CD4-positive, alpha-beta T cell treated with Interleukin-4 for 1 hour (primary cell): ENCODE data around the gene PTBP2.
A peak's percentile ranks its signal among the peaks of the same experiment; 100 is the strongest.

ENCODE experiments used
- DNase-seq, 2 donors: peaks; one replicate each; pipeline ENCODE4 v3.0.0-alpha.2; 2020 to 2022

Gene PTBP2

GRCh38 chr1:96825231-96825630 lies 103.6 kb downstream of the PTBP2 start:
- DNase-seq = no peak

GRCh38 chr1:96825950-96826576 lies 104.5 kb downstream of the PTBP2 start:
- no peak for DNase-seq

GRCh38 chr1:96833376-96833775 lies 111.8 kb downstream of the PTBP2 start:
- DNase-seq = no peak

GRCh38 chr1:96834986-96835385 lies 113.4 kb downstream of the PTBP2 start:
- no peak for DNase-seq

- no peak for DNase-seq
These were observed 115.6 kb downstream of the PTBP2 start for GRCh38 chr1:96837057-96837780.

- DNase-seq = no peak
These were observed 116.2 kb downstream of the PTBP2 start for GRCh38 chr1:96837781-96838216.

- DNase-seq = no peak
These were observed 118.8 kb downstream of the PTBP2 start for GRCh38 chr1:96840396-96840795.

GRCh38 chr1:96842215-96842614 lies 120.6 kb downstream of the PTBP2 start:
- DNase-seq = no peak

GRCh38 chr1:96843196-96843595 lies 121.6 kb downstream of the PTBP2 start:
- no peak for DNase-seq

GRCh38 chr1:96843601-96844000 lies 122.0 kb downstream of the PTBP2 start:
- no peak for DNase-seq

- DNase-seq = peak in 1 of 2 donors; percentile 22
These were observed 123.9 kb downstream of the PTBP2 start for GRCh38 chr1:96845464-96845863.

GRCh38 chr1:96861836-96862235 lies 140.3 kb downstream of the PTBP2 start:
- DNase-seq = no peak

GRCh38 chr1:96863449-96863848 lies 141.9 kb downstream of the PTBP2 start:
- no peak for DNase-seq
